Neural cell (in vitro differentiated cells): ENCODE measurements around the gene TMPRSS6. TPM values are rescaled to one million over a fixed set of nuclear protein-coding genes. Genes with fewer than 3 reads are reported as not detected.

Source experiments
- H2AFZ ChIP-seq: fragments of 200-600, 300-800 bp; sonication (generic), shearing (Covaris generic); 2 replicates; pipeline ENCODE4 v1.6.0; 2014; ENCODE audit warnings: low read depth, mild to moderate bottlenecking, antibody characterized with exemption, low read length, moderate library complexity
- H3F3A ChIP-seq: fragments of 200-600 bp; shearing (Covaris generic); 2 replicates; pipeline ENCODE4 v1.6.1; 2016; ENCODE audit warnings: mild to moderate bottlenecking, moderate library complexity, mixed read lengths, antibody characterized with exemption, low read length; ENCODE audit not compliant: insufficient read depth, poor library complexity, severe bottlenecking
- H3K27ac ChIP-seq: fragments of 200-600, 300-800 bp; sonication (generic), shearing (Covaris generic); 2 replicates; pipeline ENCODE4 v1.5.1; 2014; ENCODE audit warnings: mild to moderate bottlenecking, low read length, moderate library complexity
- H3K27me3 ChIP-seq: fragments of 300-800, 200-600 bp; sonication (generic), shearing (Covaris generic); 2 replicates; pipeline ENCODE4 v1.6.0; 2014; ENCODE audit warnings: mild to moderate bottlenecking, low read depth, low read length, moderate library complexity; ENCODE audit not compliant: insufficient read depth
- H3K36me3 ChIP-seq: fragments of 300-800, 200-600 bp; sonication (generic), shearing (Covaris generic); 2 replicates; pipeline ENCODE4 v1.5.1; 2014; ENCODE audit warnings: mild to moderate bottlenecking, antibody characterized with exemption, low read length, moderate library complexity; ENCODE audit not compliant: insufficient read depth
- H3K4me2 ChIP-seq: fragments of 300-800, 200-600 bp; sonication (generic), shearing (Covaris generic); 2 replicates; pipeline ENCODE4 v1.6.0; 2014; ENCODE audit warnings: mild to moderate bottlenecking, low read length
- H3K4me3 ChIP-seq: fragments of 300-800, 200-600 bp; sonication (generic), shearing (Covaris generic); 2 replicates; pipeline ENCODE4 v1.5.1; 2014; ENCODE audit warnings: mild to moderate bottlenecking, low read length, moderate library complexity
- H3K79me2 ChIP-seq: fragments of 200-600 bp; shearing (Covaris generic); replicated peaks from 2 replicates; pipeline ENCODE4 v1.6.0; 2014; ENCODE audit warnings: mild to moderate bottlenecking, low read length, moderate library complexity; ENCODE audit not compliant: insufficient read depth
- H3K9ac ChIP-seq: fragments of 300-800, 200-600 bp; sonication (generic), shearing (Covaris generic); 2 replicates; pipeline ENCODE4 v1.6.1; 2016; ENCODE audit warnings: mild to moderate bottlenecking, low read length, mixed read lengths
- H3K9me2 ChIP-seq: fragments of 200-600 bp; shearing (Covaris generic); 2 replicates; pipeline ENCODE4 v1.6.1; 2016; ENCODE audit warnings: mild to moderate bottlenecking, low read length, mixed read lengths; ENCODE audit not compliant: insufficient read depth
- H3K9me3 ChIP-seq: fragments of 200-600, 300-800 bp; sonication (generic), shearing (Covaris generic); 2 replicates; pipeline ENCODE4 v1.6.1; 2016; ENCODE audit warnings: mild to moderate bottlenecking, mixed run types, low read length, moderate library complexity, mixed read lengths
- H4K20me1 ChIP-seq: fragments of 200-600 bp; shearing (Covaris generic); 2 replicates; pipeline ENCODE4 v1.6.1; 2016; ENCODE audit warnings: mild to moderate bottlenecking, mixed run types; ENCODE audit not compliant: insufficient read depth
- CTCF ChIP-seq: fragments of 450-650 bp; IDR thresholded peaks from 2 replicates; pipeline ENCODE4 v1.5.1; 2014; ENCODE audit warnings: antibody characterized with exemption, mild to moderate bottlenecking, moderate library complexity; ENCODE audit not compliant: poor library complexity, severe bottlenecking
- EP300 ChIP-seq: fragments of 450-650 bp; conservative IDR thresholded peaks from 2 replicates; pipeline ENCODE4 v1.6.1; 2014; ENCODE audit warnings: antibody characterized with exemption, mild to moderate bottlenecking, moderate library complexity; ENCODE audit not compliant: poor library complexity, severe bottlenecking
- EZH2 ChIP-seq: fragments of 200-600, 300-800 bp; shearing (Covaris generic), sonication (generic); IDR thresholded peaks from 2 replicates; pipeline ENCODE4 v1.6.1; 2014; ENCODE audit warnings: antibody characterized with exemption, low read length, borderline replicate concordance, mild to moderate bottlenecking; ENCODE audit not compliant: insufficient read depth, poor library complexity, severe bottlenecking
- MXI1 ChIP-seq: fragments of 450-650 bp; conservative IDR thresholded peaks from 2 replicates; pipeline ENCODE4 v1.6.1; 2014; ENCODE audit warnings: antibody characterized with exemption, mild to moderate bottlenecking; ENCODE audit not compliant: poor library complexity, severe bottlenecking
- POLR2AphosphoS5 ChIP-seq: IDR thresholded peaks from 2 replicates; pipeline ENCODE4 v1.6.1; 2012
- RAD21 ChIP-seq: fragments of 450-650 bp; conservative IDR thresholded peaks from 2 replicates; pipeline ENCODE4 v1.6.1; 2014; ENCODE audit warnings: antibody characterized with exemption, mild to moderate bottlenecking, moderate library complexity
- REST ChIP-seq: IDR thresholded peaks from 2 replicates; pipeline ENCODE4 v1.6.1; 2012; ENCODE audit warnings: borderline replicate concordance
- SMC3 ChIP-seq: fragments of 450-650 bp; conservative IDR thresholded peaks from 2 replicates; pipeline ENCODE4 v1.6.1; 2014; ENCODE audit warnings: antibody characterized with exemption, mild to moderate bottlenecking, moderate library complexity; ENCODE audit not compliant: poor library complexity
- TAF1 ChIP-seq: IDR thresholded peaks from 2 replicates; pipeline ENCODE4 v1.6.1; 2012; ENCODE audit warnings: low read depth
- polyA plus RNA-seq: library from polyadenylated mRNA; depleted of rRNA; stranded (reverse); fragments of >200 nt; gene quantifications from 2 replicates; pipeline ENCODE4 v1.2.3, GENCODE V29; 2014

The TMPRSS6 gene
- polyA plus RNA-seq, 1 donor from 2014 or later = not detected

- Histone ChIP-seq H3K4me3 (no peak overlapping the region), H3K36me3 (no peaks in the 10 kb centered on the region), H3K4me2 (no peak overlapping the region), H2AFZ (no peak overlapping the region), H3F3A (no peaks in the 10 kb centered on the region), H3K9me3 (no peaks in the 10 kb centered on the region), H3K9me2 (no peaks in the 10 kb centered on the region), H3K27ac (no peak overlapping the region), H3K27me3 (no peaks in the 10 kb centered on the region), H3K9ac (no peak overlapping the region), H3K79me2 (no peaks in the 10 kb centered on the region), H4K20me1 (no peaks in the 10 kb centered on the region)
- TF ChIP-seq RAD21 (no peak), EP300 (no peak), MXI1 (no peak), POLR2AphosphoS5 (no peak), EZH2 (no peak), TAF1 (no peak), CTCF (no peak), SMC3 (no peak), REST (no peak)
Observed at GRCh38 chr22:37044634-37045625, 64.6 kb downstream of the TMPRSS6 start.

- Histone ChIP-seq H3K9me3 (no peaks in the 10 kb centered on the region), H3K4me3 (no peak overlapping the region), H3K4me2 (no peak overlapping the region), H4K20me1 (no peaks in the 10 kb centered on the region), H3K36me3 (no peaks in the 10 kb centered on the region), H3F3A (no peaks in the 10 kb centered on the region), H3K9ac (no peak overlapping the region), H3K9me2 (no peaks in the 10 kb centered on the region), H3K27me3 (no peaks in the 10 kb centered on the region), H3K79me2 (no peaks in the 10 kb centered on the region), H3K27ac (no peak overlapping the region), H2AFZ (no peak overlapping the region)
- no peak for TF ChIP-seq EZH2
- TF ChIP-seq RAD21 = no peak
- no peak for TF ChIP-seq SMC3
- no peak for TF ChIP-seq CTCF
- no peak for TF ChIP-seq TAF1
- TF ChIP-seq POLR2AphosphoS5 = no peak
- no peak for TF ChIP-seq EP300
- no peak for TF ChIP-seq REST
- TF ChIP-seq MXI1 = no peak
Observed at GRCh38 chr22:37043828-37044538, 65.5 kb downstream of the TMPRSS6 start.
